Measurements from ENCODE around the gene PGD. TPM values are rescaled to one million over a fixed set of nuclear protein-coding genes. Genes with fewer than 3 reads are reported as not detected.

Gene PGD
- total and polyA plus RNA-seq, 10 of the 15 experiments (the other 5 are each of a cell fraction or from before 2014, with no cell fraction given): 108 to 262 (median 171) TPM

DNA sequence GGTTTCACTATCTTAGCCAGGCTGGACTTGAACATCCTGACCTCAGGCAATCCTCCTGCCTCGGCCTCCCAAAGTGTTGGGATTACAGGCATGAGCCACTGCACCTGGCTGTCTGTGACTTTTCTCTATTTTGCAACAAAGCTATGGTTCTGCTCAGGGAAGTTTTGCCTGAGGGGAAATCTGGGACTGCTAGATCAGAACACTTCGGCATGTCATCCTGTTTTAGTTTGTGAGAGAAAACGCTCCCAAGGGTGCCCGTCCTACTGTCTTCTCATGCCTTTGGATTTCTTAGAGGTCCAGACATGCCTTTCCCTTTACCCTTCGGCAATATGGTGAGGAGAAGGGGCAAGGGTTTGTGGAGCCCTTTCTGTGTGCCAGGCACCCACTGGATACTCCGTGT, 45.4 kb downstream of the PGD start:
- H3K4me1 ChIP-seq (ENCODE audit: control insufficient read depth, insufficient read depth, low read length): no peaks in the 10 kb centered on the region
- no peak overlapping the region for H2AFZ ChIP-seq (ENCODE audit: control insufficient read depth, low read depth, low read length)
- TF ChIP-seq CHD2 (IDR thresholded peaks at IDR 0.05; ENCODE audit: borderline replicate concordance, low read depth, low read length): no peak
- TF ChIP-seq, protein P1, sequence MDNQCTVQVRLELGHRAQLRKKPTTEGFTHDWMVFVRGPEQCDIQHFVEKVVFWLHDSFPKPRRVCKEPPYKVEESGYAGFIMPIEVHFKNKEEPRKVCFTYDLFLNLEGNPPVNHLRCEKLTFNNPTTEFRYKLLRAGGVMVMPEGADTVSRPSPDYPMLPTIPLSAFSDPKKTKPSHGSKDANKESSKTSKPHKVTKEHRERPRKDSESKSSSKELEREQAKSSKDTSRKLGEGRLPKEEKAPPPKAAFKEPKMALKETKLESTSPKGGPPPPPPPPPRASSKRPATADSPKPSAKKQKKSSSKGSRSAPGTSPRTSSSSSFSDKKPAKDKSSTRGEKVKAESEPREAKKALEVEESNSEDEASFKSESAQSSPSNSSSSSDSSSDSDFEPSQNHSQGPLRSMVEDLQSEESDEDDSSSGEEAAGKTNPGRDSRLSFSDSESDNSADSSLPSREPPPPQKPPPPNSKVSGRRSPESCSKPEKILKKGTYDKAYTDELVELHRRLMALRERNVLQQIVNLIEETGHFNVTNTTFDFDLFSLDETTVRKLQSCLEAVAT (IDR thresholded peaks at IDR 0.05): no peak
- no peak for TF ChIP-seq MEF2B (IDR thresholded peaks at IDR 0.05; ENCODE audit: partially characterized antibody, poor library complexity, severe bottlenecking)
- TF ChIP-seq NFIC (IDR thresholded peaks at IDR 0.05; ENCODE audit: low read depth, low read length): no peak
- TF ChIP-seq DPF2 (IDR thresholded peaks at IDR 0.05): no peak
- TF ChIP-seq BCL3 (IDR thresholded peaks at IDR 0.05; ENCODE audit: borderline replicate concordance, insufficient read depth, low read depth, low read length, poor library complexity, severe bottlenecking): no peak
- TF ChIP-seq SRF (IDR thresholded peaks at IDR 0.05; ENCODE audit: low read depth in 2 of 2, low read length in 2 of 2): no peak
- no peak for TF ChIP-seq RAD51 (IDR thresholded peaks at IDR 0.05)
- TF ChIP-seq FOXK2 (IDR thresholded peaks at IDR 0.05): no peak
- in situ Hi-C loops (cut with MboI) (no loop called here), intact Hi-C loops (cut with micrococcal nuclease; ENCODE audit: unreplicated experiment) (no loop called here)
- no peaks in the 10 kb centered on the region for H3K79me2 ChIP-seq (ENCODE audit: control insufficient read depth, insufficient read depth, low read length)
- H3K9ac ChIP-seq (ENCODE audit: control insufficient read depth, insufficient read depth, low read length): no peak overlapping the region
- WGBS (ENCODE audit: insufficient coverage, insufficient replicate concordance, low lambda C conversion rate, missing lambda C conversion rate): 98% methylated on average over 6 of the region's 6 CpGs
- ChIA-PET SMC1A (ENCODE audit: uncharacterized antibody, unreplicated experiment) (interaction anchor here (1.0 kb wide), 1 partner anchor 13 kb away, joined by 3 read pairs; no protein-coding TSS in a partner anchor), RAD21 (ENCODE audit: unreplicated experiment) (no interaction called here), POLR2A (interaction anchor here (0.6 kb wide), 1 partner anchor 207 kb away, joined by 3 read pairs; no protein-coding TSS in a partner anchor), CTCF (interaction anchor here (3.0 kb wide), 1 partner anchor 51 kb away, joined by 16 read pairs; no protein-coding TSS in a partner anchor)
- no peaks in the 10 kb centered on the region for H3K9me3 ChIP-seq (replicated peaks; ENCODE audit: control insufficient read depth, insufficient read depth, low read length)
- H3K27ac ChIP-seq (ENCODE audit: control insufficient read depth, insufficient read depth): no peak overlapping the region
- no TSS peak for BruUV-seq (replicated peaks)
- FAIRE-seq (no peak), DNase-seq (ENCODE audit: low read depth, low spot score) (no peak), ATAC-seq (no peak)
- H4K20me1 ChIP-seq (ENCODE audit: control insufficient read depth, insufficient read depth): no peaks in the 10 kb centered on the region
- H3K27me3 ChIP-seq (replicated peaks in 1 of 2; ENCODE audit: control insufficient read depth in 2 of 2, insufficient read depth in 2 of 2, low read length in 1 of 2): no peaks in the 10 kb centered on the region
- no peaks in the 10 kb centered on the region; a peak in 1 of 4 replicates for H3K36me3 ChIP-seq (ENCODE audit: control insufficient read depth in 2 of 2, insufficient read depth in 2 of 2, low read length in 1 of 2)
- H3K4me2 ChIP-seq (ENCODE audit: control insufficient read depth, insufficient read depth): no peak overlapping the region
- H3K4me3 ChIP-seq: no peak overlapping the region

All from GM12878 (cell line).